Peyer's patch (tissue), 4 donors: ENCODE results near the gene SGSH. TPM values are rescaled to one million over a fixed set of nuclear protein-coding genes. Genes with fewer than 3 reads are reported as not detected.

Experiments
- DNase-seq, 3 donors: peaks; one replicate each; pipeline ENCODE4 v3.0.0-alpha.2; 2017 to 2019
- H3K27ac ChIP-seq, 4 donors: fragments of 200-600 bp; sonication (generic); one replicate each; pipeline ENCODE4 v1.5.1; 2016 to 2019
- H3K27me3 ChIP-seq, 2 donors: fragments of 200-600 bp; sonication (generic); one replicate each; pipeline ENCODE4 v1.5.1; 2019
- H3K36me3 ChIP-seq, 3 donors: fragments of 200-600 bp; sonication (generic); one replicate each; pipeline ENCODE4 v1.5.1; 2016 to 2019
- H3K4me1 ChIP-seq, 4 donors: fragments of 200-600 bp; sonication (generic); one replicate each; pipeline ENCODE4 v1.5.1; 2016 to 2019
- H3K4me3 ChIP-seq, 4 donors: fragments of 200-600 bp; sonication (generic); 1 replicate in 3 of 4; 2 replicates in 1 of 4; pipeline ENCODE4 v1.5.1; 2016 to 2019; ENCODE audit warnings: mild to moderate bottlenecking in 1 of 4
- H3K9me3 ChIP-seq, 4 donors: fragments of 200-600 bp; sonication (generic); one replicate each; pipeline ENCODE4 v1.5.1; 2016 to 2019; ENCODE audit warnings: mild to moderate bottlenecking in 1 of 4
- POLR2A ChIP-seq, 2 donors: fragments of 450-650 bp; IDR thresholded peaks; one replicate each; pipeline ENCODE4 v1.5.1; 2017; ENCODE audit warnings: antibody characterized with exemption in 2 of 2, mild to moderate bottlenecking in 2 of 2, moderate library complexity in 2 of 2
- total RNA-seq, 4 donors: library from RNA; depleted of rRNA; stranded (reverse); fragments of >200 nt; gene quantifications; one replicate each; pipeline ENCODE4 v1.1.0, GENCODE V29; 2016
- TF ChIP-seq, protein P1 (sequence below), 6 experiments: fragments of 450-650 bp in 4 of 6; fragments of 200-600 bp in 2 of 6; sonication (generic) in 1 of 6; IDR thresholded peaks; one replicate each; pipeline ENCODE4 v1.5.1; 2017 to 2019; ENCODE audit warnings: antibody characterized with exemption in 6 of 6, mild to moderate bottlenecking in 3 of 6, moderate library complexity in 1 of 6

SGSH gene
- total RNA-seq, 4 donors from 2014 or later = 37.8 to 114 (median 60.6) TPM

DNA sequence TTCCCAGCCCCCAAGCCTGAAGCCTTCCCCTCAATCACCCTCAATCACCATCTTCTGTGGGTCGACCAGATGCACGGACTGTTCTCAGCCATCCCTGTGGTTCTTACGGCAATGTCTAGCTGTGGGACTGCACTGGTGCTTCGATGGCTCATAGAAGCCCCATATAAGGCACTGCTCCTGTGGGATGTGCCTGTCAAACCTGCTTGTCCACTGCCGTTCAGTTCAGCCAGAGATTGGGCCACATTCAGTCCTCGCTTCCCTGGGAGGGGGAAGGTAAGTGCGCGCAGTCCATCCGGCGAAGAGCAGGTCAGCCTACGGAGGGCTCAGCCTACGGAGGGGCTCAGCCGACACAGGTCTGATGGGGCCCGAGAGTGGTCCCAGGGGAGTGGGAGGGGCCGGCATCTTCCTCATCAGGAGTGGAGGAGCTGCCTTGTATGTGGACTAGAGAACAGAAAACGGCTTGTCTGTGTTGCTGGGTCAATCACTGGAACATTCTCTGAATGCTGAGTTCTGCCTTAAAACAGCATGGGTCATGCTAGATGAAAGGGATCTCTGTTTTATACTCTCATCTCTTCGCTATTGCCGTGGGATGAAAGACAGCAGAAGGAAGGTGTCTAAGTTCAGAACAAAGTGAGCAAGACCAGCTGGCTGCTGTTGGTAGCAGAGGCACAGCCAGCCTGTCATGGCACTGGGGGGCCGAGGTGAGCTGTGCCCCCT is 50.2 kb downstream of the SGSH start, which contains the start of gene CARD14:
Gene CARD14 (plus strand): TSS at position 247 of the 717 bp plus-strand sequence. CDS start 11,409 bp downstream, outside the sequence.
- Histone ChIP-seq H3K4me3 (no peak within 1 kb of the TSS), H3K4me1 (no peaks in the 10 kb centered on the region), H3K9me3 (no peaks in the 10 kb centered on the region), H3K36me3 (no peaks in the 10 kb centered on the region), H3K27ac (no peak within 1 kb of the TSS), H3K27me3 (no peaks in the 10 kb centered on the region)
- no peak for DNase-seq
- TF ChIP-seq, protein P1, sequence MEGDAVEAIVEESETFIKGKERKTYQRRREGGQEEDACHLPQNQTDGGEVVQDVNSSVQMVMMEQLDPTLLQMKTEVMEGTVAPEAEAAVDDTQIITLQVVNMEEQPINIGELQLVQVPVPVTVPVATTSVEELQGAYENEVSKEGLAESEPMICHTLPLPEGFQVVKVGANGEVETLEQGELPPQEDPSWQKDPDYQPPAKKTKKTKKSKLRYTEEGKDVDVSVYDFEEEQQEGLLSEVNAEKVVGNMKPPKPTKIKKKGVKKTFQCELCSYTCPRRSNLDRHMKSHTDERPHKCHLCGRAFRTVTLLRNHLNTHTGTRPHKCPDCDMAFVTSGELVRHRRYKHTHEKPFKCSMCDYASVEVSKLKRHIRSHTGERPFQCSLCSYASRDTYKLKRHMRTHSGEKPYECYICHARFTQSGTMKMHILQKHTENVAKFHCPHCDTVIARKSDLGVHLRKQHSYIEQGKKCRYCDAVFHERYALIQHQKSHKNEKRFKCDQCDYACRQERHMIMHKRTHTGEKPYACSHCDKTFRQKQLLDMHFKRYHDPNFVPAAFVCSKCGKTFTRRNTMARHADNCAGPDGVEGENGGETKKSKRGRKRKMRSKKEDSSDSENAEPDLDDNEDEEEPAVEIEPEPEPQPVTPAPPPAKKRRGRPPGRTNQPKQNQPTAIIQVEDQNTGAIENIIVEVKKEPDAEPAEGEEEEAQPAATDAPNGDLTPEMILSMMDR (IDR thresholded peaks at IDR 0.05) = no peak
- TF ChIP-seq POLR2A (IDR thresholded peaks at IDR 0.05) = no peak

DNA sequence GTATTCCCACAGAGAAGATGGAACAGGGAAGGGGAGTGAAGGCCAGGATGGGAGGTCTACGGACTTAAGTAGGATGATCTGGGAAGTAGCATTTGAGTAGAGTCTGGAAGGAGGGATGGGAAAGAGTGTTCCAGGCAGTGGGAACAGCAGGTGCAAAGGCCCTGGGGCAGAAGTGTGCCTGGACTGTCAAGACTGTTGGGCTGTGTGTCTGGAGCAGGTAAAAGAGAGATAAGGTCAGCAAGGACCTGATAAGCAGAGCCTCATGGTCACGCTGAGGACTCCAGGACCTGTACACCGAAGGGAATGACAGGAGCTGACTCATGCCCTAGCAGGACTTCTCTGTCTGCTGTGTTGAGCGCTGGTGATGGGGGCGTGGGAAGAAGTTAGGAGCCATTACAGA is 51.0 kb downstream of the SGSH start:
- H3K9me3 ChIP-seq = no peaks in the 10 kb centered on the region
- no peak for DNase-seq
- no peaks in the 10 kb centered on the region for H3K4me1 ChIP-seq
- no peaks in the 10 kb centered on the region for H3K27me3 ChIP-seq
- TF ChIP-seq, protein P1 (IDR thresholded peaks at IDR 0.05) = no peak
- no peak for TF ChIP-seq POLR2A (IDR thresholded peaks at IDR 0.05)
- no peak overlapping the region for H3K27ac ChIP-seq
- H3K36me3 ChIP-seq = no peaks in the 10 kb centered on the region
- H3K4me3 ChIP-seq = no peak overlapping the region

DNA sequence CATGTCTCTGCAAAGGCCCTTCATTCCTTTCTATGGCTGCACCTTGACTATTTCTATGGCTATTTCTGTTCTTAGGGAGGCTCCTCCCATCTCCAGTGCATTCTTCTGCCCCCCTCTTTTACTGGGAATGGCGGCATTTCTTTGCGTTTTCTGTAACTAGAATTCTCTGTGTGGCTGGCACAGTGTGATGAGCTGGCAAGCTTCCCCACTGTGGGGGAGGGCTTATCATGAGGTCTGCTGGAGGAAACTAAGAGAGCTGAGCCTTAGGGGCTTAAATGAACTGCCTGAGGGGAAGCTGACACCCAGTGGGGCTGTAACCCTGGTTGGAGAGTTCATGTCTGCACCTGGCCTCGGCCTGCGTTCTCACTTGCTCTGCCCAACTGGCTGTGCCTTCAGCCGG is 51.8 kb downstream of the SGSH start:
- Histone ChIP-seq H3K27ac (no peak overlapping the region), H3K36me3 (no peaks in the 10 kb centered on the region), H3K4me3 (no peak overlapping the region), H3K9me3 (no peaks in the 10 kb centered on the region), H3K27me3 (no peaks in the 10 kb centered on the region), H3K4me1 (no peaks in the 10 kb centered on the region)
- no peak for DNase-seq
- no peak for TF ChIP-seq POLR2A (IDR thresholded peaks at IDR 0.05)
- TF ChIP-seq, protein P1 (IDR thresholded peaks at IDR 0.05) = no peak

DNA sequence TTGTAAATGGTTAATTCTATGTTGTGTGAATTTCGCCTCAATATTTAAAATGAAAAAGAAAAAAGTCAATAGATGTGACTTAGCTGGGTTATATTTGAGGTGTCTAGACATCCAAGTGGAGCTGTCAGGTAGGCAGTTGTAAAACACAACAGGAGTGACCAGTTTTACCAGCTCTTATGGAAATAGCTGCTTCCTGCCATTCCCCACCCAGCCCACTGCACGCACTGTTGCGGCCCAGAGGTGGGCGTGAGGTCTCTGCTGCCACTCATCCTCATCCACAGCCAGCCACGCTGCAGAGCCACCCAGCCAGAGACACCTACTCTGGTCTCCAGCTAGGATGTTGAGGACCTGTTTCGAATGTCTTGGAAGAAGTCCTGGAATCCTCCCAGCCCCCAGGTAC is 53.7 kb downstream of the SGSH start:
- Histone ChIP-seq H3K27ac (no peak overlapping the region), H3K9me3 (no peaks in the 10 kb centered on the region), H3K27me3 (no peaks in the 10 kb centered on the region), H3K36me3 (no peaks in the 10 kb centered on the region), H3K4me1 (no peaks in the 10 kb centered on the region), H3K4me3 (no peak overlapping the region)
- no peak for DNase-seq
- TF ChIP-seq, protein P1 (IDR thresholded peaks at IDR 0.05) = no peak
- no peak for TF ChIP-seq POLR2A (IDR thresholded peaks at IDR 0.05)

DNA sequence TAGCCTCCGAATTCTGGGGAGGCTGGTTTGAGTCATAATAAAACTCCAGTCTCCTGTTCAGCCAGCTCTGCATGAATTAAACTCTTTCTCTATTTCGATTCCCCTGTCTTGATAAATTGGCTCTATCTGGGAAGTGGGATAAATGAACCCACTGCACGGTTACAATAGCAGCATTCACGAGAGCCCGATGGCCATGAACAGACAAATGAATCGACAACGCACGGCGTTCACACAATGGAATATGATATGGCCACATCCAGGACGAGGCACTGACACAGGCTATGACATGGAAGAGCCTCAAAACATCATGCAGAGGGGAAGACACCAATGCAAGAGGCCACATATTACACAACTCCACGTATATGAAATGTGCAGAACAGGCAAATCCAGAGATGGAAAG is 55.9 kb downstream of the SGSH start:
- TF ChIP-seq, protein P1 (IDR thresholded peaks at IDR 0.05) = no peak
- no peak for TF ChIP-seq POLR2A (IDR thresholded peaks at IDR 0.05)

More for the DNA sequence above, 55.9 kb downstream of the SGSH start:
- no peak for DNase-seq
- Histone ChIP-seq H3K27ac (no peak overlapping the region), H3K4me3 (no peak overlapping the region), H3K4me1 (no peaks in the 10 kb centered on the region), H3K9me3 (no peaks in the 10 kb centered on the region), H3K36me3 (no peaks in the 10 kb centered on the region), H3K27me3 (no peaks in the 10 kb centered on the region)
